Fibroblast of the conjunctiva (primary cell): ENCODE results near the gene VEPH1.
A peak's percentile ranks its signal among the peaks of the same experiment; 100 is the strongest.

Source experiments
- DNase-seq: peaks from one replicate; pipeline ENCODE4 v3.0.0-alpha.2; 2010; ENCODE audit warnings: low read depth

Gene VEPH1

GRCh38 chr3:157301755-157302154 is 201.5 kb downstream of the VEPH1 start:
- DNase-seq = no peak

GRCh38 chr3:157300981-157301663 is 202.1 kb downstream of the VEPH1 start:
- no peak for DNase-seq

GRCh38 chr3:157300094-157300493 is 203.1 kb downstream of the VEPH1 start:
- DNase-seq = peak; percentile 67

- no peak for DNase-seq
Measured at GRCh38 chr3:157297328-157297915, 205.8 kb downstream of the VEPH1 start.

GRCh38 chr3:157294953-157295352 is 208.3 kb downstream of the VEPH1 start:
- no peak for DNase-seq

- DNase-seq = no peak
Measured at GRCh38 chr3:157294491-157294890, 208.7 kb downstream of the VEPH1 start.

GRCh38 chr3:157290766-157291165 is 212.4 kb downstream of the VEPH1 start:
- peak; percentile 96 for DNase-seq

GRCh38 chr3:157285966-157286365 is 217.2 kb downstream of the VEPH1 start:
- no peak for DNase-seq

GRCh38 chr3:157285141-157285540 is 218.1 kb downstream of the VEPH1 start:
- no peak for DNase-seq

GRCh38 chr3:157284688-157285087 is 218.5 kb downstream of the VEPH1 start:
- DNase-seq = no peak

GRCh38 chr3:157282261-157283191 is 220.7 kb downstream of the VEPH1 start:
- DNase-seq = peak; percentile 95

- no peak for DNase-seq
Measured at GRCh38 chr3:157280786-157281185, 222.4 kb downstream of the VEPH1 start.

- DNase-seq = no peak
Measured at GRCh38 chr3:157280354-157280753, 222.9 kb downstream of the VEPH1 start.

- DNase-seq = no peak
Measured at GRCh38 chr3:157279237-157279636, 224.0 kb downstream of the VEPH1 start.

GRCh38 chr3:157276801-157277200 is 226.4 kb downstream of the VEPH1 start:
- DNase-seq = no peak

GRCh38 chr3:157275832-157276231 is 227.4 kb downstream of the VEPH1 start:
- DNase-seq = no peak

GRCh38 chr3:157274644-157275137 is 228.5 kb downstream of the VEPH1 start:
- DNase-seq = no peak

GRCh38 chr3:157271283-157271882 is 231.8 kb downstream of the VEPH1 start:
- no peak for DNase-seq

GRCh38 chr3:157268026-157268425 is 235.2 kb downstream of the VEPH1 start:
- no peak for DNase-seq

GRCh38 chr3:157265931-157266330 is 237.3 kb downstream of the VEPH1 start:
- no peak for DNase-seq

GRCh38 chr3:157263027-157263426 is 240.2 kb downstream of the VEPH1 start:
- DNase-seq = no peak

- DNase-seq = no peak
Measured at GRCh38 chr3:157261000-157261399, 242.2 kb downstream of the VEPH1 start.
